IMR-90 (cell line): ENCODE results near the gene ACBD5. TPM values are rescaled to one million over a fixed set of nuclear protein-coding genes. Genes with fewer than 3 reads are reported as not detected.

Source experiments
- ATAC-seq: fragments of 200-7000 bp; cut with Tn5 transposase; 2 replicates; pipeline ENCODE4 v1.9.1; 2020; ENCODE audit warnings: low read depth, mild to moderate bottlenecking, moderate library complexity
- BruUV-seq: library from RNA; stranded (reverse); fragments of 400-500 nt; replicated peaks from 2 replicates; lab custom pipeline; 2021; lab: Mats Ljungman, UMichigan
- CTCF ChIA-PET: fragments of 300-600 bp; formaldehyde crosslinking; extraction: SDS; loops from one replicate; lab custom pipeline; 2021; ENCODE audit warnings: antibody characterized with exemption; lab: Yijun Ruan, JAX
- POLR2A ChIA-PET: fragments of 300-600 bp; sonication (Branson Sonifier 250); formaldehyde crosslinking; loops from one replicate; lab custom pipeline; 2022; ENCODE audit warnings: antibody characterized with exemption; ENCODE audit not compliant: unreplicated experiment; lab: Charles Lee
- DNase-seq: peaks from one replicate; pipeline ENCODE4 v3.0.0; 2013
- H2AFZ ChIP-seq: replicated peaks from 2 replicates; pipeline ENCODE3; 2013; ENCODE audit warnings: low read length, mild to moderate bottlenecking; ENCODE audit not compliant: poor library complexity
- H2AK5ac ChIP-seq: 2 replicates; pipeline ENCODE4 v1.6.1; 2013; ENCODE audit warnings: low read depth, low read length, inconsistent platforms
- H2AK9ac ChIP-seq: replicated peaks from 2 replicates; pipeline ENCODE3; 2013; ENCODE audit warnings: mild to moderate bottlenecking, low read depth, low read length, moderate library complexity; ENCODE audit not compliant: poor library complexity
- H2BK120ac ChIP-seq: 2 replicates; pipeline ENCODE4 v1.6.1; 2013; ENCODE audit warnings: low read depth, low read length, inconsistent platforms
- H2BK15ac ChIP-seq: 3 replicates; pipeline ENCODE4 v1.6.1; 2013; ENCODE audit warnings: low read depth, low read length, inconsistent platforms
- H2BK20ac ChIP-seq: 2 replicates; pipeline ENCODE4 v1.6.1; 2013; ENCODE audit warnings: low read depth, mild to moderate bottlenecking, inconsistent platforms, low read length, moderate library complexity
- H2BK5ac ChIP-seq: 2 replicates; pipeline ENCODE4 v1.6.1; 2013; ENCODE audit warnings: mild to moderate bottlenecking, low read depth, low read length, inconsistent platforms; ENCODE audit not compliant: poor library complexity, severe bottlenecking
- H3K14ac ChIP-seq: replicated peaks from 2 replicates; pipeline ENCODE4 v1.6.1; 2013; ENCODE audit warnings: low read depth, low read length, inconsistent platforms
- H3K18ac ChIP-seq: 2 replicates; pipeline ENCODE4 v1.6.1; 2013; ENCODE audit warnings: low read depth, low read length, control low read depth
- H3K23ac ChIP-seq: 2 replicates; pipeline ENCODE4 v1.6.1; 2013; ENCODE audit warnings: low read depth, low read length, inconsistent platforms
- H3K27ac ChIP-seq: 2 replicates; pipeline ENCODE4 v1.5.1; 2013; ENCODE audit warnings: mild to moderate bottlenecking, control low read depth, low read length; ENCODE audit not compliant: insufficient read depth
- H3K27me3 ChIP-seq: 2 replicates; pipeline ENCODE4 v1.6.1; 2013; ENCODE audit warnings: low read length; ENCODE audit not compliant: control insufficient read depth, insufficient read depth
- H3K36me3 ChIP-seq: 2 replicates; pipeline ENCODE4 v1.6.1; 2013; ENCODE audit warnings: low read length, mixed read lengths; ENCODE audit not compliant: control insufficient read depth, insufficient read depth
- H3K4ac ChIP-seq: 2 replicates; pipeline ENCODE4 v1.6.1; 2013; ENCODE audit warnings: low read depth, low read length, inconsistent platforms
- H3K4me1 ChIP-seq: 2 replicates; pipeline ENCODE4 v1.6.1; 2013; ENCODE audit warnings: low read length, mixed read lengths; ENCODE audit not compliant: control insufficient read depth, insufficient read depth
- H3K4me2 ChIP-seq: 2 replicates; pipeline ENCODE4 v1.6.1; 2013; ENCODE audit warnings: low read depth, mild to moderate bottlenecking, control low read depth, low read length, moderate library complexity
- H3K4me3 ChIP-seq: 2 replicates; pipeline ENCODE4 v1.5.1; 2013; ENCODE audit warnings: low read depth, mild to moderate bottlenecking, control low read depth, low read length, moderate library complexity; ENCODE audit not compliant: insufficient read depth
- H3K56ac ChIP-seq: 2 replicates; pipeline ENCODE4 v1.6.1; 2013; ENCODE audit warnings: low read length, inconsistent platforms; ENCODE audit not compliant: insufficient read depth; ENCODE audit errors: extremely low read depth
- H3K79me1 ChIP-seq, 2 experiments: 2 replicates each; pipeline ENCODE4 v1.6.1; 2013; ENCODE audit warnings: low read length in 2 of 2, inconsistent platforms in 1 of 2, low read depth in 1 of 2
- H3K9ac ChIP-seq: 2 replicates; pipeline ENCODE4 v1.6.1; 2013; ENCODE audit warnings: low read depth, low read length, control low read depth
- H3K9me1 ChIP-seq: 2 replicates; pipeline ENCODE4 v1.6.1; 2013; ENCODE audit warnings: low read length, inconsistent platforms; ENCODE audit not compliant: insufficient read depth
- H3K9me3 ChIP-seq: 2 replicates; pipeline ENCODE4 v1.6.1; 2013; ENCODE audit warnings: low read length; ENCODE audit not compliant: control insufficient read depth, insufficient read depth
- H4K20me1 ChIP-seq: 2 replicates; pipeline ENCODE4 v1.6.1; 2013; ENCODE audit warnings: low read length, inconsistent platforms; ENCODE audit not compliant: insufficient read depth
- H4K5ac ChIP-seq: 2 replicates; pipeline ENCODE4 v1.6.1; 2013; ENCODE audit warnings: mild to moderate bottlenecking, low read depth, low read length, control low read depth
- H4K8ac ChIP-seq, 2 experiments: 2 replicates each; pipeline ENCODE4 v1.6.1; 2013; ENCODE audit warnings: low read depth in 2 of 2, low read length in 2 of 2, control low read depth in 1 of 2, inconsistent platforms in 1 of 2
- H4K91ac ChIP-seq: 2 replicates; pipeline ENCODE4 v1.6.1; 2013; ENCODE audit warnings: low read depth, low read length, inconsistent platforms; ENCODE audit not compliant: insufficient read depth
- BHLHE40 ChIP-seq: fragments of 150-350 bp; IDR thresholded peaks from 2 replicates; pipeline ENCODE4 v1.6.1; 2016; ENCODE audit warnings: mild to moderate bottlenecking, low read depth, low read length
- CEBPB ChIP-seq: IDR thresholded peaks from 2 replicates; pipeline ENCODE4 v1.6.1; 2012; ENCODE audit warnings: low read depth, low read length, improper control_type of control experiment
- CHD1 ChIP-seq: IDR thresholded peaks from 2 replicates; pipeline ENCODE4 v1.6.1; 2012; ENCODE audit warnings: low read depth, low read length, improper control_type of control experiment
- CTCF ChIP-seq: conservative IDR thresholded peaks from 2 replicates; pipeline ENCODE4 v1.5.1; 2012; ENCODE audit warnings: mild to moderate bottlenecking, low read depth, low read length, improper control_type of control experiment
- FOS ChIP-seq: fragments of 150-350 bp; IDR thresholded peaks from 2 replicates; pipeline ENCODE4 v1.6.1; 2016; ENCODE audit warnings: low read depth, low read length
- MAFK ChIP-seq: IDR thresholded peaks from 2 replicates; pipeline ENCODE4 v1.6.1; 2012; ENCODE audit warnings: low read depth, low read length, improper control_type of control experiment
- MAZ ChIP-seq: IDR thresholded peaks from 2 replicates; pipeline ENCODE4 v1.6.1; 2012; ENCODE audit warnings: low read depth, mild to moderate bottlenecking, low read length, improper control_type of control experiment, moderate library complexity, borderline replicate concordance
- MXI1 ChIP-seq: IDR thresholded peaks from 2 replicates; pipeline ENCODE4 v1.6.1; 2012; ENCODE audit warnings: low read depth, mild to moderate bottlenecking, low read length, moderate library complexity, borderline replicate concordance
- NFE2L2 ChIP-seq: fragments of 150-350 bp; IDR thresholded peaks from 2 replicates; pipeline ENCODE4 v1.6.1; 2016; ENCODE audit warnings: low read depth, mild to moderate bottlenecking, low read length
- POLR2A ChIP-seq: IDR thresholded peaks from 2 replicates; pipeline ENCODE4 v1.6.1; 2012; ENCODE audit warnings: mild to moderate bottlenecking, low read depth, low read length
- RAD21 ChIP-seq: IDR thresholded peaks from 2 replicates; pipeline ENCODE4 v1.6.1; 2012; ENCODE audit warnings: low read length, improper control_type of control experiment
- RCOR1 ChIP-seq: IDR thresholded peaks from 2 replicates; pipeline ENCODE4 v1.6.1; 2012; ENCODE audit warnings: mild to moderate bottlenecking, low read length, improper control_type of control experiment; ENCODE audit not compliant: insufficient replicate concordance
- RFX5 ChIP-seq: IDR thresholded peaks from 2 replicates; pipeline ENCODE4 v1.8.0; 2012; ENCODE audit warnings: low read depth, mild to moderate bottlenecking, low read length, moderate library complexity
- SMC3 ChIP-seq: fragments of 150-350 bp; IDR thresholded peaks from 2 replicates; pipeline ENCODE4 v1.6.1; 2016; ENCODE audit warnings: low read depth, mild to moderate bottlenecking, antibody characterized with exemption, low read length, moderate library complexity
- USF2 ChIP-seq: fragments of 150-350 bp; IDR thresholded peaks from 2 replicates; pipeline ENCODE4 v1.6.1; 2017; ENCODE audit warnings: mild to moderate bottlenecking, antibody characterized with exemption, low read length, low read depth
- WGBS, 2 experiments: methylation state at CpG; one replicate each; pipeline versions ENCODE4 v1.1.5 to v1.1.7; 2013; ENCODE audit warnings: missing lambda C conversion rate in 2 of 2; ENCODE audit not compliant: insufficient read length in 1 of 2; ENCODE audit errors: extremely low coverage in 2 of 2; 5-methylcytosine and 5-hydroxymethylcytosine counted together
- dilution Hi-C: fragments of 300-500 bp; cut with HindIII; formaldehyde crosslinking; loops from one replicate; pipeline ENCODE4 v1.14.3; 2018; ENCODE audit warnings: low sequenced_read_pairs; ENCODE audit not compliant: unreplicated experiment
- in situ Hi-C: fragments of 300-500 bp; cut with MboI; formaldehyde crosslinking; loops from 3 replicates; pipeline ENCODE4 v1.14.3; 2019; ENCODE audit warnings: low sequenced_read_pairs, inconsistent platforms, mixed read lengths
- intact Hi-C: fragments of 100-400 bp; cut with micrococcal nuclease; formaldehyde crosslinking; loops from 2 replicates; pipeline ENCODE4 v1.10.0; 2022
- polyA plus RNA-seq, 3 experiments: library from polyadenylated mRNA; depleted of rRNA; stranded (reverse); fragments of >200 nt; gene quantifications; 2 replicates each; pipeline ENCODE4 v1.2.3, GENCODE V29; 2012; ENCODE audit warnings: low replicate concordance in 1 of 3
- total RNA-seq: library from RNA; depleted of rRNA; stranded (reverse); fragments of >200 nt; gene quantifications from 2 replicates; pipeline ENCODE4 v1.2.3, GENCODE V29; 2012

The ACBD5 gene
- total and polyA plus RNA-seq, 2 of the 4 experiments (the other 2 are of a cell fraction), result 7.7 to 11.7 TPM

- H3K4me3 ChIP-seq, result peak within 1 kb of the TSS; percentile 87
- peak; percentile 95 for DNase-seq
- peak within 1 kb of the TSS; percentile 96 to 99 for H4K8ac ChIP-seq
- peak within 1 kb of the TSS; percentile 98 for H3K4me2 ChIP-seq
- peak within 1 kb of the TSS; percentile 100 for H3K14ac ChIP-seq
- H2BK15ac ChIP-seq, result peak within 1 kb of the TSS; percentile 69; the same call in 1 of the 3 replicates
- H2AK9ac ChIP-seq, result peak within 1 kb of the TSS; percentile 97
- no peaks in the 10 kb centered on the region for H3K9me1 ChIP-seq
- ChIA-PET POLR2A (no interaction called here), CTCF (interaction anchor here (0.7 to 1.4 kb wide), 3 partner anchors 13 to 32 kb away, joined by 3 read pairs; no protein-coding TSS in a partner anchor)
- no peak within 1 kb of the TSS; the same call in 1 of the 2 replicates for H2BK20ac ChIP-seq
- 0 out of 2 replicates have a peak, but pooled peaks cover 1% of the 10 kb centered on the region for H3K4me1 ChIP-seq
- peak within 1 kb of the TSS; percentile 36 for H3K18ac ChIP-seq
- H4K20me1 ChIP-seq, result peaks cover 30% of the 10 kb centered on the region
- H3K79me1 ChIP-seq, result peaks cover 13 to 31% of the 10 kb centered on the region in 2 experiments
- peak within 1 kb of the TSS; percentile 93 for H2AFZ ChIP-seq
- peak; percentile 89 for ATAC-seq
- no peaks in the 10 kb centered on the region for H3K27me3 ChIP-seq
- H3K23ac ChIP-seq, result peak within 1 kb of the TSS; percentile 98
- peak within 1 kb of the TSS; percentile 79 for H2BK5ac ChIP-seq
- H3K27ac ChIP-seq, result peak within 1 kb of the TSS; percentile 90
- dilution Hi-C loops (no loop called here), intact Hi-C loops (loop anchor here (1.0 to 10.0 kb wide), 3 partner anchors 52 to 210 kb away; no protein-coding TSS in a partner anchor), in situ Hi-C loops (no loop called here)
- BruUV-seq, result no TSS peak
- peak within 1 kb of the TSS; percentile 99 for H4K91ac ChIP-seq
- peak within 1 kb of the TSS; percentile 99 for H3K4ac ChIP-seq
- peak within 1 kb of the TSS; percentile 97 for H3K9ac ChIP-seq
- peak within 1 kb of the TSS; percentile 99 for H2AK5ac ChIP-seq
- peak within 1 kb of the TSS; percentile 75 for H2BK120ac ChIP-seq
- peak within 1 kb of the TSS; percentile 55 for H4K5ac ChIP-seq
- H3K56ac ChIP-seq, result peak within 1 kb of the TSS; percentile 88
- H3K9me3 ChIP-seq, result no peaks in the 10 kb centered on the region
- peaks cover 7% of the 10 kb centered on the region for H3K36me3 ChIP-seq
- WGBS, 2 experiments, result 0% methylated on average over 33 of the region's 55 CpGs; no CpG with 5 or more reads in 1 of the 2 experiments
- TF ChIP-seq CTCF (no peak), MAZ (peak; percentile 85; the same call in 1 of the 2 replicates), NFE2L2 (no peak), MXI1 (no peak; the same call in 1 of the 2 replicates), CHD1 (no peak; the same call in 1 of the 2 replicates), FOS (peak; percentile 26; the same call in 1 of the 2 replicates), SMC3 (no peak), CEBPB (no peak), RCOR1 (no peak), RFX5 (no peak), RAD21 (no peak), USF2 (no peak), POLR2A (peak; percentile 96), BHLHE40 (no peak), MAFK (no peak)
These were observed 85.4 kb downstream of the ACBD5 start, which contains the start of gene MASTL for GRCh38 chr10:27155066-27155754. Gene MASTL (plus strand): TSS chr10:27155352. CDS start chr10:27155427, 75 bp downstream.
